Measurements from ENCODE around the gene SBF1.

DNA sequence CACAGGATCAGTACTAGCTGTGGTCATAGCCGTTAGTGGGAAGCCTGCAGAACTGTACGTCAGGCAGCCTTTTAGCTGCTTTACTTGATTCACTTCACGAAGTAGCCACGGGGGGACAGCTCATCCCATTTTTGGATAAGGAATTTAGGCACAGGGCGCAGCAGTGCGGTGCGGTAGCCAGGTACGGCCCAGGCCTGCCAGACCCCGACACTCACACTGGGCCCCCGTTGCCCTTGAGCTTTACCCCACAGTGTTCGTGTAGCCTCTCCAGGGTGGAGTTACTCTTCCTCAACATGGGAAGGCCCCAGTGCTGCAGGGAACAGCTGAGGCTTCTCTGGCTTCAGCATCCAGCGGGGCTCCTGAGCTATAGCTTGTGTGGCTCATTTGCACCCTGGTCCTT, 59.4 kb downstream of the SBF1 start:
- TF ChIP-seq CTCF (optimal IDR thresholded peaks at IDR 0.05 in 1 of 3, IDR thresholded peaks at IDR 0.05 in 1 of 3, conservative IDR thresholded peaks at IDR 0.05 in 1 of 3; ENCODE audit: extremely low read depth in 1 of 3, insufficient read depth in 2 of 3, low read length in 3 of 3) (no peak), EZH2 (IDR thresholded peaks at IDR 0.05; ENCODE audit: low read length) (no peak)

Measured in keratinocyte (primary cell).